DOHH2 (cell line): ENCODE data around the gene ALDH3A2.

Source experiments
- H3F3A ChIP-seq: fragments of 200-600 bp; sonication (generic), shearing (Covaris generic); 2 replicates; pipeline ENCODE4 v1.6.0; 2016; ENCODE audit warnings: antibody characterized with exemption, mild to moderate bottlenecking; ENCODE audit not compliant: control insufficient read depth, insufficient read depth
- H3K27ac ChIP-seq: fragments of 200-600 bp; sonication (generic); 2 replicates; pipeline ENCODE4 v1.5.1; 2014; ENCODE audit warnings: low read depth, mild to moderate bottlenecking, low read length, moderate library complexity
- H3K27me3 ChIP-seq: fragments of 200-600 bp; sonication (generic); 2 replicates; pipeline ENCODE4 v1.6.1; 2014; ENCODE audit warnings: mild to moderate bottlenecking, low read length, mixed read lengths; ENCODE audit not compliant: control insufficient read depth
- H3K36me3 ChIP-seq: fragments of 200-600 bp; sonication (generic); 2 replicates; pipeline ENCODE4 v1.6.1; 2014; ENCODE audit warnings: mild to moderate bottlenecking, low read length, moderate library complexity, mixed read lengths; ENCODE audit not compliant: control insufficient read depth
- H3K4me1 ChIP-seq: fragments of 200-600 bp; sonication (generic); 2 replicates; pipeline ENCODE4 v1.6.1; 2014; ENCODE audit warnings: mild to moderate bottlenecking, low read length, mixed read lengths; ENCODE audit not compliant: control insufficient read depth
- H3K4me2 ChIP-seq: fragments of 200-600 bp; sonication (generic); 2 replicates; pipeline ENCODE4 v1.6.0; 2014; ENCODE audit warnings: mild to moderate bottlenecking, low read length, moderate library complexity
- H3K4me3 ChIP-seq: fragments of 200-600 bp; sonication (generic); 2 replicates; pipeline ENCODE4 v1.5.1; 2014; ENCODE audit warnings: mild to moderate bottlenecking, low read length, mixed read lengths
- H3K79me2 ChIP-seq: fragments of 200-600 bp; sonication (generic); 2 replicates; pipeline ENCODE4 v1.6.1; 2014; ENCODE audit warnings: mild to moderate bottlenecking, low read length, mixed read lengths; ENCODE audit not compliant: control insufficient read depth
- H3K9me2 ChIP-seq: fragments of 200-600 bp; sonication (generic); replicated peaks from 2 replicates; pipeline ENCODE4 v1.6.1; 2014; ENCODE audit warnings: mild to moderate bottlenecking, low read length, mixed read lengths; ENCODE audit not compliant: control insufficient read depth
- H3K9me3 ChIP-seq: fragments of 200-600 bp; sonication (generic); 2 replicates; pipeline ENCODE4 v1.6.1; 2014; ENCODE audit warnings: antibody characterized with exemption, low read length, mixed read lengths; ENCODE audit not compliant: control insufficient read depth, insufficient read depth
- H4K20me1 ChIP-seq: fragments of 200-600 bp; sonication (generic); 2 replicates; pipeline ENCODE4 v1.6.0; 2014; ENCODE audit warnings: low read depth, mild to moderate bottlenecking, antibody characterized with exemption, low read length, moderate library complexity; ENCODE audit not compliant: control insufficient read depth, insufficient read depth
- CTCF ChIP-seq: fragments of 200-600 bp; sonication (generic); IDR thresholded peaks from one replicate; pipeline ENCODE4 v1.5.1; 2014; ENCODE audit warnings: antibody characterized with exemption, mild to moderate bottlenecking, low read depth, low read length; ENCODE audit not compliant: poor library complexity, severe bottlenecking
- EZH2phosphoT487 ChIP-seq: fragments of 200-600 bp; sonication (generic); IDR thresholded peaks from 2 replicates; pipeline ENCODE4 v1.6.1; 2017; ENCODE audit warnings: borderline replicate concordance, mild to moderate bottlenecking, antibody characterized with exemption, low read length, moderate library complexity, mixed read lengths

The ALDH3A2 gene

GRCh38 chr17:19713901-19714361, 65.4 kb downstream of the ALDH3A2 start:
- H4K20me1 ChIP-seq, result no peaks in the 10 kb centered on the region
- H3K27me3 ChIP-seq, result no peaks in the 10 kb centered on the region
- H3F3A ChIP-seq, result no peaks in the 10 kb centered on the region
- no peak overlapping the region for H3K27ac ChIP-seq
- H3K79me2 ChIP-seq, result no peaks in the 10 kb centered on the region
- no peak overlapping the region for H3K4me3 ChIP-seq
- no peaks in the 10 kb centered on the region for H3K4me1 ChIP-seq
- H3K4me2 ChIP-seq, result no peak overlapping the region
- no peak for TF ChIP-seq CTCF
- TF ChIP-seq EZH2phosphoT487, result no peak
- no peaks in the 10 kb centered on the region for H3K9me2 ChIP-seq
- no peaks in the 10 kb centered on the region for H3K9me3 ChIP-seq
- H3K36me3 ChIP-seq, result no peaks in the 10 kb centered on the region

DNA sequence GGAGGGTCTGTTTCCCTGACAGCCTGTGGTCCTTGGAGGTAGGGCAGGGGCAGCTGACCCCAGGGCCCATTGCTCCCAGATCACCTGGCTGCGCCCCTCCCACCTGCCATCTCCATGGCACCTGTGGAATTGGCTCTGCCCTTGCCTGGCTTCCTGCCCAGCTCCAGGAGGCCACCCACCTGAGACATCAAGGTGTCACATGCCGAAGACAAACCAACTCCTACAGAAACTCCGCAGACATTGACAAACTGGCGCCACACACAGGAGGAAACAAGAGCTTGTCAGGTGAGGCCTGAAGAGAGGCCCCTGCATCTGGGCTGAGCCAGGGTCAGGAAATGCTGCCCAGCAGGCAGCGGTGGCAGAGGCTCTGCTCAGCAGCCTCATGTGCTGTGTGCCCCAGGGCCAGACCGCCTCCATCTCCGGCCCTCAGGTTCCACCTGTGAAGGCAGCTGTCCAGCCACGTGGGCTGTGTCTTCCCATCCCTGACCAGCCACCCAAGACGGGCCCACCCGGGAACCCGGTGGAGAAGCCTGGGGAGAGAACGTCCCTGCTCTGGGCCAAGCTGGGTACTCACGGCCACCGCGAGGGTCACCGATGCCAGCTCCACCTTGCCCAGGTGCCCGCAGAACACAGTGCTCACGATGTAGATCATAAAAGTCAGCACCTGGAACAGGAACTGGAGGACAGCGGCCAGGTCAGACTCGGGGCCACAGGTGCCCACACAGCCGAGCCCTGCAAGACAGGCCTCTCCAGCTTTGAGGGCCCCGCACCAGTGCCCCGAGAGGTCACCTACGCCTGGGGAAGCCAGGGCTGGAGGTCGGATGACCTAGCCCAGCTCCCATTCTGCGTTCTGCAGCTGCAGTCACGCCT, 66.2 kb downstream of the ALDH3A2 start:
- Histone ChIP-seq H3K9me2 (no peaks in the 10 kb centered on the region), H3K27ac (no peak overlapping the region), H3K27me3 (no peaks in the 10 kb centered on the region), H3K4me1 (no peaks in the 10 kb centered on the region), H3K36me3 (no peaks in the 10 kb centered on the region), H3K4me3 (no peak overlapping the region), H3F3A (no peaks in the 10 kb centered on the region), H3K79me2 (no peaks in the 10 kb centered on the region), H4K20me1 (no peaks in the 10 kb centered on the region), H3K9me3 (no peaks in the 10 kb centered on the region), H3K4me2 (no peak overlapping the region)
- no peak for TF ChIP-seq EZH2phosphoT487
- TF ChIP-seq CTCF, result no peak

DNA sequence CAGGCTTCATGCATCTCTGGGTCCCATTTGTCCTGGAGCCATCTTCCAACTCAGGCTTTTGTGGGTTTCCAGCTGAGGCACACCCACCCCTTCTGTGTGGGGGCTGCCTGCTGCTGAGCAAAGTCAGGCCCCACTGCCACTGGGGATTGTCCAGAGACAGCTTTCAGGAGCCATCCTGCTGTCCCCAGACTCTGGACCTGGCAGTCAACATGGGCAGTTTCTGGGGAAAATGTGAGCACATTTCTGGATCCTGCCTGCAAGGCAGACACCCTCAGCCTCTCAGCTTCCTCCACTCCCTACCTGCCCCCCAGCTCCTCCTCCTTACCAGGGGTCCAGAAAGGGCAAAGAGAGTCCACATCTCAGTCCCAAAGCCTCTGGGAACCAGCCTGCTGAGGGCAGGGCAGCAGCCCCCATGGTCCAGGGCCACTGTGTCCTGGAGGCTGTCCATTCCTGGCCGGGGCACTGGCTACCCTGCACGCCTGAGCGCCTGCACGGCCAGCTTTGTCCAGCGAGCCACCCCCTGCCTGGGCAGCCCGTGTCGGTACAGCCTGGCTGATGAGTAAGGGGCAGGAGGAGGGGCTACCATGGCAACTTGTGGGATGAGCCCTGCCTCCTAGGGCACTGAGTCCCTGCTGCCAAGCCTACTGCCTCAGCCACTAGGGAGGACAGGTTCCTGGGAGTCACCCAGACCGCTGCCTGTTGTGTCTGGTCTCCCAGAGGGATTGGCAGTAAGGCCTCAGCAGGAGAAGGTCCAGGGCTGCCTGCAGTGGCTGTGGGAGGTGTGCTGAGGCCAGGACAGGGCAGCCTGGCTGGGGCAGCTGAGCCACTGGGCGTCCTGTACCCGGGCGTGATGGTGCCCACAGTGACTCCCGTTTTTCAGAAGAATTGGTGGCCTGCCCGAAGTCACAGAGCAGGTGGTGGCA, 67.8 kb downstream of the ALDH3A2 start, which contains the start of gene SLC47A2:
TSS of gene SLC47A2 (minus strand) at position 477 of the 923 bp plus-strand sequence. CDS start at position 448, 29 bp downstream.
- Histone ChIP-seq H3K79me2 (no peaks in the 10 kb centered on the region), H3K9me2 (no peaks in the 10 kb centered on the region), H3F3A (no peaks in the 10 kb centered on the region), H3K27me3 (no peaks in the 10 kb centered on the region), H3K27ac (no peak within 1 kb of the TSS), H4K20me1 (no peaks in the 10 kb centered on the region), H3K4me3 (no peak within 1 kb of the TSS), H3K4me2 (no peak within 1 kb of the TSS), H3K4me1 (no peaks in the 10 kb centered on the region), H3K36me3 (no peaks in the 10 kb centered on the region), H3K9me3 (no peaks in the 10 kb centered on the region)
- TF ChIP-seq EZH2phosphoT487 (no peak), CTCF (no peak)
